ENCODE results near the gene CRTAC1. TPM values are rescaled to one million over a fixed set of nuclear protein-coding genes. Genes with fewer than 3 reads are reported as not detected.

The CRTAC1 gene
- total RNA-seq, 1 experiment from 2014 or later, result not detected

DNA sequence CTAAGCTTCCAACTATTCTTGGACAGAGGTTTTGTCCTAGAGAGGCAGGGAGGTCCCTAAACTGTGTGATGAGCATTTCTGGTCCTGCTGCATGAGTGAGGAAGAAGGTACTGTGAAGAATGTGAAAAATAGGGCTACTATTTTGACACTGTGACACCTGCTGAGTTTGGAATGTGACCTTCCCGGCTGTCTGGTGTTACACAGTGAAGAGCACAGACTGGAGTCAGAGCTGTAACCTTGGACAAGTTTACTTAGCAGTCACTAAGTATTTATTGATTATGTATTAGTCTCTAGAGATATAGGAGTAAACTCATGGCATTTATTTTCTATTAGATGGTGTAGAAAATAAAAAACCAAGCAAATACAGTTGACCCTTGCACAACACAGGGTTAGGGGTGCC is 168.5 kb downstream of the CRTAC1 start:
- H3K4me1 ChIP-seq (ENCODE audit: insufficient read depth, low read length, poor library complexity, severe bottlenecking), result no peaks in the 10 kb centered on the region
- CTCF ChIA-PET, result no interaction called here

DNA sequence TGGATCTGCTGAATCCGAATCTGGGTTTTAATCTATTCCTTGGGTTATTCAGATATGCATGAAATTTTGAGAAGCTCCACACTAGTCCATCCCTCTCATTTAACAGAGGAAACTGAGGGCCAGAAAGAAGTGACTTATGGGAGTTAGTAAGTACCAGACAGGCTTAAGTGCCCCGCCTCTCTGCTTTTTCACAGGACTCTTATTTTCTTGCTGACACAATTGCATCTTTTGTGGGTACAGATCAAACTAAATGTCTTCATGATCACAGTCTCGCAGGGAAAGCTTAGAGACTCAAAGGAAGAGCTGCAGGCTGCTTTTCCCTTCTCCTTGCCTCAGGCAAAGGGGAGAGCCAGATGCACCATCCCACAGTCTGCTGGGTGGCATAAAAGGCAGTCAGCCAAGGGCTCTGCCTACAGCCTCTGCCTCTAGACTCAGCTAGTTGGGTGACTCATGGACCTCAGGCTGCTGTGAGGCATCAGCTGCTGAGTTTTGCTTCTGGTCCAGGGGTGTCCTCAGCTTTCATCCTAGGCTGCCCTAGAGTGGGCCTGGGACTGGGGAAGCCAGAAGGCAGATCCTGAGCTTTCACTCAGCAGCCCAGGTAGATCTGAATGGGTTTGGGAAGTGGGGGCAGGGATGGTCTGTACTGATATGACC is 169.2 kb downstream of the CRTAC1 start:
- Histone ChIP-seq H3K4me1 (ENCODE audit: insufficient read depth, low read length, poor library complexity, severe bottlenecking) (no peaks in the 10 kb centered on the region), H3K36me3 (ENCODE audit: insufficient read depth, low read length, poor library complexity, severe bottlenecking) (no peaks in the 10 kb centered on the region), H3K27me3 (replicated peaks; ENCODE audit: insufficient read depth, low read depth, low read length, poor library complexity) (no peaks in the 10 kb centered on the region), H3K4me3 (ENCODE audit: low read depth, low read length, poor library complexity, severe bottlenecking) (no peak overlapping the region), H3K9me3 (ENCODE audit: low read depth, low read length, poor library complexity, severe bottlenecking) (no peaks in the 10 kb centered on the region), H3K27ac (ENCODE audit: low read depth, low read length, poor library complexity, severe bottlenecking) (no peak overlapping the region)
- ChIA-PET POLR2A (ENCODE audit: low non-redundant PET) (interaction anchor here (0.6 kb wide), 1 partner anchor 38 kb away, joined by 3 read pairs; no protein-coding TSS in a partner anchor), CTCF (no interaction called here)
- no TSS peak for BruUV-seq (replicated peaks)
- TF ChIP-seq, protein P1, sequence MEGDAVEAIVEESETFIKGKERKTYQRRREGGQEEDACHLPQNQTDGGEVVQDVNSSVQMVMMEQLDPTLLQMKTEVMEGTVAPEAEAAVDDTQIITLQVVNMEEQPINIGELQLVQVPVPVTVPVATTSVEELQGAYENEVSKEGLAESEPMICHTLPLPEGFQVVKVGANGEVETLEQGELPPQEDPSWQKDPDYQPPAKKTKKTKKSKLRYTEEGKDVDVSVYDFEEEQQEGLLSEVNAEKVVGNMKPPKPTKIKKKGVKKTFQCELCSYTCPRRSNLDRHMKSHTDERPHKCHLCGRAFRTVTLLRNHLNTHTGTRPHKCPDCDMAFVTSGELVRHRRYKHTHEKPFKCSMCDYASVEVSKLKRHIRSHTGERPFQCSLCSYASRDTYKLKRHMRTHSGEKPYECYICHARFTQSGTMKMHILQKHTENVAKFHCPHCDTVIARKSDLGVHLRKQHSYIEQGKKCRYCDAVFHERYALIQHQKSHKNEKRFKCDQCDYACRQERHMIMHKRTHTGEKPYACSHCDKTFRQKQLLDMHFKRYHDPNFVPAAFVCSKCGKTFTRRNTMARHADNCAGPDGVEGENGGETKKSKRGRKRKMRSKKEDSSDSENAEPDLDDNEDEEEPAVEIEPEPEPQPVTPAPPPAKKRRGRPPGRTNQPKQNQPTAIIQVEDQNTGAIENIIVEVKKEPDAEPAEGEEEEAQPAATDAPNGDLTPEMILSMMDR (conservative IDR thresholded peaks at IDR 0.05; ENCODE audit: low read depth, low read length), result no peak
- no peak for TF ChIP-seq EZH2 (IDR thresholded peaks at IDR 0.05; ENCODE audit: borderline replicate concordance, low read depth, low read length, poor library complexity, severe bottlenecking)
- intact Hi-C loops (cut with micrococcal nuclease; ENCODE audit: unreplicated experiment), result no loop called here
- peak; percentile 49 for DNase-seq (ENCODE audit: low spot score)

More for the DNA sequence above, 168.5 kb downstream of the CRTAC1 start:
- DNase-seq (ENCODE audit: low spot score), result no peak
- TF ChIP-seq EZH2 (IDR thresholded peaks at IDR 0.05; ENCODE audit: borderline replicate concordance, low read depth, low read length, poor library complexity, severe bottlenecking), result no peak
- TF ChIP-seq, protein P1 (conservative IDR thresholded peaks at IDR 0.05; ENCODE audit: low read depth, low read length), result no peak
- intact Hi-C loops (cut with micrococcal nuclease; ENCODE audit: unreplicated experiment), result no loop called here
- no peaks in the 10 kb centered on the region for H3K9me3 ChIP-seq (ENCODE audit: low read depth, low read length, poor library complexity, severe bottlenecking)
- no TSS peak for BruUV-seq (replicated peaks)
- POLR2A ChIA-PET (ENCODE audit: low non-redundant PET), result no interaction called here
- no peaks in the 10 kb centered on the region for H3K27me3 ChIP-seq (replicated peaks; ENCODE audit: insufficient read depth, low read depth, low read length, poor library complexity)
- no peak overlapping the region for H3K27ac ChIP-seq (ENCODE audit: low read depth, low read length, poor library complexity, severe bottlenecking)
- H3K4me3 ChIP-seq (ENCODE audit: low read depth, low read length, poor library complexity, severe bottlenecking), result no peak overlapping the region
- no peaks in the 10 kb centered on the region for H3K36me3 ChIP-seq (ENCODE audit: insufficient read depth, low read length, poor library complexity, severe bottlenecking)

DNA sequence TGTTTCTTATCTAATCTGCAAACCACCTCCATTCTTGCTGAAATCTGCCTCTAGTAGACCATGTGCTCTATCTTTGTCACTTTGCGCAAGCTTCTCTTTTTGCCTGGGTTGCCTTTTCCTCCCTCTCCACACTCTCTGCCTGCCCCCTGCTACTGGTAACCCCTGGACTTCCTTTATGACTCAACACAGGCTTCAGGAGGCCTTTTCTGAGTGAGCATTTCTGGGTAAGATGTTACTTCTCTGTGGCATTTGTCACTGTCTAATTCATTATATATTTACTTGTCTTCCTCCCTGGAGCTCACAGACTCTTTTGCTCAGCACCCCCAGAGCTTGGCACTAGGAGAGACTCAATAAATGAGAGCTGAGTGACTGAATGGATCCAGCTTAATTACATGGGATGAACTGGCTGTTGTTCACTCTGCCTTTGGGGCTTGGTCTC is 172.4 kb downstream of the CRTAC1 start:
- H3K27ac ChIP-seq (ENCODE audit: low read depth, low read length, poor library complexity, severe bottlenecking), result no peak overlapping the region
- CTCF ChIA-PET, result interaction anchor here (0.6 kb wide), 1 partner anchor 80 kb away, joined by 6 read pairs; no protein-coding TSS in a partner anchor
- TF ChIP-seq, protein P1 (conservative IDR thresholded peaks at IDR 0.05; ENCODE audit: low read depth, low read length), result no peak
- TF ChIP-seq EZH2 (IDR thresholded peaks at IDR 0.05; ENCODE audit: borderline replicate concordance, low read depth, low read length, poor library complexity, severe bottlenecking), result no peak
- no peaks in the 10 kb centered on the region for H3K27me3 ChIP-seq (replicated peaks; ENCODE audit: insufficient read depth, low read depth, low read length, poor library complexity)
- H3K4me1 ChIP-seq (ENCODE audit: insufficient read depth, low read length, poor library complexity, severe bottlenecking), result no peaks in the 10 kb centered on the region
- no TSS peak for BruUV-seq (replicated peaks)
- POLR2A ChIA-PET (ENCODE audit: low non-redundant PET), result interaction anchor here (0.6 kb wide), 1 partner anchor 31 kb away, joined by 6 read pairs; no protein-coding TSS in a partner anchor
- no peaks in the 10 kb centered on the region for H3K36me3 ChIP-seq (ENCODE audit: insufficient read depth, low read length, poor library complexity, severe bottlenecking)
- intact Hi-C loops (cut with micrococcal nuclease; ENCODE audit: unreplicated experiment), result no loop called here
- no peaks in the 10 kb centered on the region for H3K9me3 ChIP-seq (ENCODE audit: low read depth, low read length, poor library complexity, severe bottlenecking)
- no peak overlapping the region for H3K4me3 ChIP-seq (ENCODE audit: low read depth, low read length, poor library complexity, severe bottlenecking)
- DNase-seq (ENCODE audit: low spot score), result peak; percentile 33
